HG03457 (cell line): Measurements from ENCODE around the gene AGAP1.

Experiments used
- ATAC-seq: cut with Tn5 transposase; IDR thresholded peaks from one replicate; pipeline ENCODE4 v1.9.1; 2021; ENCODE audit warnings: moderate number of reproducible peaks; ENCODE audit not compliant: unreplicated experiment

The AGAP1 gene

GRCh38 chr2:235897992-235898391 lies 404.1 kb downstream of the AGAP1 start:
- ATAC-seq = no peak

DNA sequence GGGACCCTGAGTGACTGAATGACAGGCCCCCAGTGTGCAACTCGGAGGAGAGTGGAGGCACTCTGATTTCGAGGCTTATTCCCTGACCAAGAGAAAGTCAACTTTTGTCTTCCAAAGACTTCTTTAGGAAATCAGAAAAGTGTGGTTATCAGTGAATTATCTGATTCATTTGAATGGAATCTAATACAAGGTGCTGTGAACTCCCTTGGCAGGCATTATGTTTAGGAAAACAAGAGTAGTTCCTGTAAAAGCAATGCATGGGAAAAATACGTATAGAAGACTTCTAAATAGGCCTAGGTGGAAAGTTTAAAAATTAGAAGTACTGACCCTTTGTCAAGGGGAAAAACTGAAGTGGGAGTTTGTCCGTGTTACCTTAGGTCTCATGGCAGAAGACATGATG lies 404.9 kb downstream of the AGAP1 start:
- no peak for ATAC-seq

DNA sequence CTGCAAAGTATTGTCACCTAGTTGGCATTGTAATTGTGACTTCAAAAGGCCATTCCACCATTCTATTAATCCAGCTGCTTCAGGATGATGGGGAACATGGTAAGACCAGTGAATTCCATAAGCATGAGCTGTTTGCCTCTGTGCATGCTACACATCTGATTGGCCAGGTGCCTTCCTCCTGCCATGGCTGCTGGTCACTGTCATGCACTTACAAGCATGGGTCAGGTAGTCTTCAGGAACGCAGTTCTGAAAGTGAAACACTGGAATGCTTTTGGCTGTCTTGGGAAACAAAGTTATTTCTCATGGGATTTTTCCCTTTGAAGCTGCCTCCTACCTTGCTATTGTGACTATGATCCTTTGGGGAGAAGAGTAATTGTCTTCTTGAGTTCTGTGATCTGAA lies 406.8 kb downstream of the AGAP1 start:
- no peak for ATAC-seq

DNA sequence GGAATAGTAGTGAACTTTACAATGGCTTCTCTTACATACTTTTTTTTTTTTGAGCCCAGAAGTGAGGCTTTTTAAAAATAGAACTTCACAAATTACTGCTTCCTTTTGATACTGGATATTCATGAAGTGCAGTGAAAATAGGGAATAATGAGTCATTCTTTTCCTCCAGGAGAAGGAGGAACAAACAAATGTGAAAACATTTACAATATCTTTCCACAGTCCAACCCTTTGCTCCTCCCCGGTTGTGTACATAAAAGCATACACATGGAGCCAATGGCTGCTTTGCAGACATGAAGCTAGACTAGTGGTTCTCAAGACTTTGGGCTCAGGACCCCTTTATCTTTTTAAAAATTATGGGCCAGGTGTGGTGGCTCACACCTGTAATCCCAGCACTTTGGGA lies 407.4 kb downstream of the AGAP1 start:
- ATAC-seq = no peak

DNA sequence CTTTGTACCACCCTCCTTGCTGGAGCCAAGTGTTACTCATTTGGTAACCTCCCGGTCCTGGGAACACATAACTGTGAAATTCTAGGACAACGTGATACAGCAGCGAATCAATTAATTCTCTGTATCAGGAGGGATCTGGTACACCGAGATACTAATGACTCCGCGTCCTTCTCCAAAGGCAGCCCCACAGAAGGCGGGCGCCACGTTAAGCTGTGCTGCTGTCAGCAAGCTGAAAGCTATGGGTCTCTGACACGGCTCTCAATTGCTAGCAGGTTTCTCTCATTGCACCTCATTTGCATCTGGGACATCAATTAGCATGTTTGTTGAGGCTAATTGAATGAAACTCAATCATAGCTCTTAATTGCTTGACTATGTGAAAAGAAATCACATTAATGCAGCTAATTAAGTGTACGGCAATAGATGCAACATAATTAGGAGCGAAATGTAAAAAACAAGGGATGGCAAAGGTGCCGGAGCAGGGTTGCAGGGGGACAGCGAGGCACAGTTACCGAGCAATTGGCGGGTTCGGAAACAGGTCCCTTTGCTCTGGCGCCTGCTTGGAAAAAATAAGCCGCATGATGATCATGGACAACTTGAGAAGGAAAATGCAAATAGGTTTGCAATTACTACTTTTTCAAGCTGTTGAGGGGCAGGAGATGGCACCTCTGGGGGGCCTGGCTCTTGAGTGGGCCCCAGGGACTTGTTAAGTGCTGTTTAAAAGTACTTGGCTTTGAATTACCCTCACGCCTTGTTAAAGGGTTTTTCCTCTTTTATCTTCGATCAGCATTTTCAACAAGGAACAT lies 410.1 kb downstream of the AGAP1 start:
- ATAC-seq = no peak

- no peak for ATAC-seq
These were observed 410.7 kb downstream of the AGAP1 start for GRCh38 chr2:235904585-235904931.

DNA sequence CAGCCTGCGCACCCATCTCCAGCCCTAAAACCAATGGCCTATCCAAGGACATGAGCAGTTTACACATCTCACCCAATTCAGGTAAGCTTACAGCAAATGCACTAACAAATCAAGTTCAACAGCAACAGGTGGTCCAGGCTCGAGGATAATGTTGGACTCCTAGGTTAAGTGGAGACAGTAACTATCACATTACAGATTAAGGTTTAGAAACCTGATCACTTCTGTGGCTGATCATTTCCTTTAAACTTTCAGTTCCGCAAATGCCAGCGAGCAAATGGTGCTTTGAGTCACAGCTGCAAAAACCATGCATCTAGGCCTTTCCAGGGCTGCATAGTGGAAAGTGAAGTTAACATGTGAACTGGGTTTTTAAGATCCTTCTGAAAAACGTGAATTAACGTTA lies 415.0 kb downstream of the AGAP1 start:
- ATAC-seq = no peak

DNA sequence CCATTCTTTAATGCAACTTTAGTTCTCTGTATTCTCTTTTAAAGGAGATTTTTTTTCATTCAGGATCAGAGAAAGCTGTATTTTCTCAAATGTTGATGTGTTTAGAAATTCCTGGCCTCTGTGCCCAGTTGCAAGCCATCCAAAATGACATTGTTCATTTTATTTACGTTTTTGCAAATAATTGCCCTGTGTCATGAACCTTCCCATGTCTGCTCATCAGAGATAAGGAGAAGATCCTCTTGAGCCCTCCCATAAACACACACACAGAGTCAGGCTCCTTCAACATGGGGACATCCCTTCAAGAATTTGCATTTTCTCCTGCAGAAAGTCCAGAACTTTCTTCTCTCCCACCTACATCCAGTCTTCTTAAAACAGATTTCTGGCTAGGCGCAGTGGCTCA lies 415.5 kb downstream of the AGAP1 start:
- ATAC-seq = no peak

- no peak for ATAC-seq
These were observed 416.2 kb downstream of the AGAP1 start for GRCh38 chr2:235910067-235910466.

- ATAC-seq = no peak
These were observed 417.3 kb downstream of the AGAP1 start for GRCh38 chr2:235911125-235911524.

DNA sequence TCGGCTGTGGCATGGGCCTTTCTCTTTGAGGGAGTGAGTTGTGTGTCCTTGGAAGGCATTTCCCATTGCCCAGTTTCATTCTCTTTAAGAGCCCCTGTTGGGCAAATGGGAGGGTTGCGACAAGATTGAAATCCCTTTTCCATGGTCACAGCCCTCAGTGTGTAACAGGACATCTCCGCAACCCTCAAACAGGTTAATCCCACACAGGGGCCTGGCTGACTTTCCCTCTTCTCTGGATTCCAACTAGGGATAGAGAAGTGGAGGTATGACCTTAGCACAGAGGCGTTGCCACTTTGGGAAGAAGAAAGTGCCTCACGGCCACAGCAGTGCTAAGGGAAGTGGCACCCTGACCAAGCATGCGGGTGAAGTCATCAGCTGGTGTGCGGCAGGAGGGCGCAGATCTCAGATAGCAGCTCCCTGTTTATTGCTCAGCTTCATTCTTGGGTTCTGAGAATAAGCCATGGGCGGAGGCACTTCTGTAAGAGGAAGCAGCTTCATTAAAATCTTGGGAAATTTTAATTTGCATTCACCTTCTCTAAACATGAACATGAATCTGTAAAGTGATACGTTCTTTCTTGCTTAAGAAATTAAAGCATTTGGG lies 417.9 kb downstream of the AGAP1 start:
- no peak for ATAC-seq

DNA sequence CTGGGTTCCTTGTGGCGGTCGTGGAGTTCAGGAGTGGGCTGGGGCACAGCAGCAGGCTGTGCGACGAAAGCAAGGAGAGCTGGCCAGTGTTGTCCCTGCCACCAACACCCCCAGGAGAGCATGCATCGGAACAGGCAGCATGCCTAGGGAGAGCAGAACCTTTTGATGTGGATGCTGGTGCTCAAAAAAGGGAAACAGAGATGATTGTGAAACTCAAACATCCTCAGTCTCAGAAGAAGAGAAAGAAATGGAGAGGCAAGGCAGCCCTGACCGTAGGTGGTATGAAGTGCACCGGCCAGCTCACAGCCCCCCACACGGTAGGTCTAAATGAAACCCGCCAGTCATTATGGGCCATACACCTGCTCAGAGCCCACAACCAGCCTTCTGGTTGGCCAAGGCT lies 420.9 kb downstream of the AGAP1 start:
- no peak for ATAC-seq

DNA sequence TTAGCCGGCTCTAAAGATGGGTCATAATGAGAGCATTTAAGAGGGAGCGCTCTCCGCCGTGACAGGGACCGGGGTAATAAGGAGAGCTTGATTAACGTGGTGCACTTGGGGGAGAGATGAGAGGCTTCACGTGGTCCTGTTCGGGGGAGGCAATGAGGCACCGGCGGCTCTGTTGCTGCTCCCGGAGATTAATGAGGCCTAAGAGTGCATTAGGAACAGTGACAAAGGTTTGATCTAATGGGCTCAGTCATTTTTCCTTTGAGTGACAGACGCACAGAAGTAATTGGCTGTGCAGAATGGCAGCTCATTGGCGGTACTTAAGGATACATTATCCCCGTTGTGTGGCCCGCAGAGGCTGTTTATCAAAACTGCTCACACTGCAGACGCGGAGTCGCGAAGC lies 423.7 kb downstream of the AGAP1 start:
- ATAC-seq = no peak

DNA sequence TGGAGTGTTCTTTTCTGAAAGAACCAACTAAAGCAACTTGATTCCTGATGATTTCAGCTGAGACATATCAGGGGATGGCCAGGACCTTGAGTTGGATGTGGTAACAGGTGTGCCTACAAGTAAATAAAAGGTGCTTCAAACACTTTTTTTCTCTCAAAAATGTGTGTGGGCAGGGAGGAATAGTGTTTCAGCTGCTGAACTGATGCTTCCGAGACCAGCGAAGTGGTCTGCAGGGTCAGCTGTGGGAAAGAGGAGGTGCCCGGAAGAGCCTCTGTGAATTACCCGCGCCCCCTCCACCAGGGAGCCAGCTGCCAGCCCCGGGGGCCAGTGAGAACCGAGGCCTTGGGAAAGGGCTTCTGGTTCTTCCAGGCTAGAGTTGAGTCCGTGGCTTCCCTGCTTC lies 425.0 kb downstream of the AGAP1 start:
- no peak for ATAC-seq

DNA sequence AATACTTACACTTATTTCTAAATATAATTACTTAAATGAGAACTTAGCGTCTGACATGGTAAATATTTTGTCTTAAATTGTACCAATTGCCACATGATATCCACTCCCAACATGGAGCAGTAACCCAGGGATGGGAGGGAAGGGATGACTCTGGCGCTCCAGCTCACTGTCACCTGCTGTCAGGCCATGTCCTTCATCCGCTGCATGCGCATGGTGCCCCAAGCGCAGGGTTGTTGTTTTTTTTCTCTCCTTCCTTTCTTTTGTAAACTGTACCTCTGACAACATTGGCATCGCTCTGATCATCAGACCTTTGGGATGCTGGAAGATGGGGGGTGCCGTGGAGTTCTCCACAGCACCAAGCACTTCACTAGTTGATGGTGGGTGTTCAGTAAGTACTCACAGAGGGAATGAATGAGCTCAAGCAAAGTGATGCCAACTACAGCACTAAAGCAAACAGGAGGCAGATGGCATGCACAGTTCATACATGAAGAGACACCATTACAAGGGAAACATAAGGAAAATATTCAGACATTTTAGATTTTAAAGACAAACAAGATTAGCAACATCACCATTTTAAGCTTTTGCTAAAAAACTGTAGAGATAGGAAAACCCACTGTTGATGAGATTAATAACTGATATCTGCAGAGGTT lies 426.5 kb downstream of the AGAP1 start:
- no peak for ATAC-seq

GRCh38 chr2:235921508-235922191 lies 427.8 kb downstream of the AGAP1 start:
- ATAC-seq = no peak

DNA sequence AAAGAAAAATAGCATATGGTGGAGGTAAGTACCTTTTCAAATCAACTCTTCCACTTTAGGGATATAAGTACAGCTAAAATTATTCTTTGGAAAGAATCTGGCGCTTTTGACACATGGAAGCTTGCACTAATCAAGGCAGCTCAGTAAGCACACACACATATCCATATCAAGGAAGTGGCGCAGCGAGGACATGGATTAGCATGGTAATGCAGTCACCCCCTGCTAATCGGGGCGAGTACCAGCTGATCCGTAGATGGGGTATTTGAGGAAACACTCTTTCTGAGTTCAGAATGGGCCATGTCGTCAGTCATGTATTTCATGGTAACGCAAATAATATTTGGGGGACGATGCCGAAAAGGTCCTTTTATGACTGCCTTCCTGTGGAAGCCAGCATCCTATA lies 429.0 kb downstream of the AGAP1 start:
- no peak for ATAC-seq

DNA sequence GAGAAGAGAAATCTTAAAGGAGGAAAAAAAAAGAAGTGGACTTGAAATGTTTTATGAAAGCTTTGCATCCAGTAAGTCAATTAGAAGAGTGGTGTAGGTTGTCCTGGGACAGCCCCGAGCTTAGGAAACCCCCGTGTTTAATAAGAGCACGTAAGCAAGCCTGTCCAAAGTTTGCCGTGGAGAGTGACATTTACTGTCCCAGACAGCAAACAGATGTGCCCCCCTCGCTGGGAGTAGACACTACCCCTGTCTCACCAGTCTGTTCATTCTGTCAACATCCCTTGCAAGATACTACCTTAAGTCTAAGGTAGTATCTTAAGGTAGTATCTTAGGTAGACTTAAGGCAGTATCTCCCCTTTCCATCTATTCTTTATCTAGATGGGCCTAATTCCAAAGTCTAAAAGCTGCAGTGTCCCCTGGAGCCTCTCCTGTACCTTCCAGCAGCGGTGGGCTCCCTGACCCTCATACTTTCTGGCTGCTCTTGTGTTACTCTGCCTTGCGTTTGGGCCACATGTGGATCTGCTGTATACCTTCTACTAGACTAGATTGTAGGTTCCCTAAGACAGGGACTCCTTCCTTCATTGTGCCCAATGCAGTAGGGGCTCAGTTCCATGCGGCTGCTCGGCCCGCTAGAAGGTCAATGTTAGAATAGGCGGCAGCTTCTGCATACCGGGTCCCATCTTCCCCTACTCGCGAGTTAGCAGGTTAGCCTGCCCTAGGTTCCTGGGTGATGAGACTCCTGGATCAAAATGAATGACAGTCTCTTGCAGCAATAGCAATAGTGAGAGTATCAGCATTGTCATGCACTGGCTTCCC lies 430.2 kb downstream of the AGAP1 start:
- ATAC-seq = no peak

DNA sequence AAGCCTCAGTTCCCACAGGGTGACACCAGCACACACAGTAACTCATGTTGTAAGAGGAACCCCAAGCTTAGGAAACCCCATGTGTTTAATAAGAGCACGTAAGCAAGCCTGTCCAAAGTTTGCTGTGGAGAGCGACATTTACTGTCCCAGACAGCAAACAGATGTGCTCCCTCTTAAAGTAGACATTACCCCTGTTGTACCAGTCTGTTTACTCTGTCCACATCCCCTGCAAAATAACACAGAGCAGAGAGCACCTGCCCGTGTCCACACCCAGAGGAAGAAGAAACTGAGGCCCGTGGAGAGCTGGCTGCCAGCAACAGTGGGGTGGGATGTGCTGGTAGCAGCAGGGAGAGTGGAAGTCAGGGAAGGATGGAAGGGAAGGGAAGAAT lies 430.8 kb downstream of the AGAP1 start:
- ATAC-seq = no peak

GRCh38 chr2:235925250-235925919 lies 431.5 kb downstream of the AGAP1 start:
- no peak for ATAC-seq
